T follicular helper cell (primary cell): Measurements from ENCODE around the gene ANK2.

Source experiments
- DNase-seq: peaks from one replicate; pipeline ENCODE4 v3.0.0-alpha.2; 2020; ENCODE audit warnings: low read depth

Gene ANK2

DNA sequence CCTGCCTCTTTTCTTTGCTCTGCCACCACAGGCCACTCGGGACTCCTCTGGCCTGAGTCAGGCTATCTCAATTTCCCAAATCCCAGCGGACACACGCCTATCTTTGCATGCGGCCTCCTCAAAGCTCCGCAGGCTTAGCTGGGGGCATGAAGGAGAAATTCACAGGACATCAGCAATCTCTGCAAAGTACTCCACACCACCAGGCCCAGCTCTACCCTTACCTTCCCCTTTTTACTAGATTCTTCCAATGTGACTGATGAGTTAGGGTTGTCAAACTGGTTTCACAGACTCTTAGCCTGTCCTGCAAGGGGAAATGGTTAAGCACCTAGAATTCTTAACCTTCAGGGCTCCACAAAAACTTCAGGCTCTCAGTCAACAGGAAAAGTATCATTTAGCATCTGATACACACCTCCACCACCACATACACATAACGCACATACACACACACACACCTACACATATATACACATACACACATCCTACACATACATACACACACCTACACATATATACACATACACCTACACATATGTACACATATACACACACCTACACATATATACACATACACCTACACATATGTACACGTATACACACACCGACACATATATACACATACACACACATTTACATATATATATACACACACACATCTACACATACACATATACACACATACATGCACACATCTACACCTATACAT is 349.1 kb downstream of the ANK2 start:
- no peak for DNase-seq

DNA sequence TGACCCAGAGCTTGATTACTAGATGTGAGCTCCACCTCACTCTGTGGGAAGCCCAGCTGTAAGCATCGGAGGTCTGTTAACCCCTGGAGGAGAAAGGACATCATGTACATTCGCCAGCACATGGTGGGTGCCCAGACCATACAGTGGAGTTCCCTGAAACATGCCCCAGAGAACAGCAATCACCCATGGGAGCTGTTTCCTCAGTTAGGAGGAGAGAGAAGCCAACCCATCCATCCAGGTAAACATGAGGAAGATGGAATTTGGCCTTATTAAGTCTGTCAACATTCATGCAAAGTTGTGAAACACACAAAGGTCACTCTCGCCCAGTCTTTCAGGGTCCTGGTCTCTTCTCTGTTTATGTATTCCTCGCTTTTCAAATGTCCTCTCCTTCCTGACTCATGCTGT is 354.7 kb downstream of the ANK2 start:
- DNase-seq = no peak

DNA sequence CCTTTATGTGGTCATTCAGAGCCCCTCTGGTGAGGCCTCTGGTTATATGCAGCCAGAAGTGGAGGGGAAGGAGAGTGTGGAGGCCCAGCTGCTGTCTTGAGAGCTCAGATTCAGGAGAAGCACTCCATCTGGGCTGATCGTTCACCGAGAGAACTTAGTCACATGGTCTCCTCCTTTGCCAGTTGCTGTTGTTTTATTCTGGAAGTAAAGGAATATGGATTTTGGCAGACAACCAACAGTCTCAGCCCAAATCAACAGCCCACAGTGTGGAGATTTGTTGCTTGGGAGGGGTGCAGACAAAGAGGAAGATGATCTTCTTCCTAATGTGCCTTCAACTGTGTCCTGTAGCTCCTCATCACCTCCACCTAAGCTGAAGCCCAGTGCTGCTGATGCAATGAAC is 355.4 kb downstream of the ANK2 start:
- DNase-seq = no peak

DNA sequence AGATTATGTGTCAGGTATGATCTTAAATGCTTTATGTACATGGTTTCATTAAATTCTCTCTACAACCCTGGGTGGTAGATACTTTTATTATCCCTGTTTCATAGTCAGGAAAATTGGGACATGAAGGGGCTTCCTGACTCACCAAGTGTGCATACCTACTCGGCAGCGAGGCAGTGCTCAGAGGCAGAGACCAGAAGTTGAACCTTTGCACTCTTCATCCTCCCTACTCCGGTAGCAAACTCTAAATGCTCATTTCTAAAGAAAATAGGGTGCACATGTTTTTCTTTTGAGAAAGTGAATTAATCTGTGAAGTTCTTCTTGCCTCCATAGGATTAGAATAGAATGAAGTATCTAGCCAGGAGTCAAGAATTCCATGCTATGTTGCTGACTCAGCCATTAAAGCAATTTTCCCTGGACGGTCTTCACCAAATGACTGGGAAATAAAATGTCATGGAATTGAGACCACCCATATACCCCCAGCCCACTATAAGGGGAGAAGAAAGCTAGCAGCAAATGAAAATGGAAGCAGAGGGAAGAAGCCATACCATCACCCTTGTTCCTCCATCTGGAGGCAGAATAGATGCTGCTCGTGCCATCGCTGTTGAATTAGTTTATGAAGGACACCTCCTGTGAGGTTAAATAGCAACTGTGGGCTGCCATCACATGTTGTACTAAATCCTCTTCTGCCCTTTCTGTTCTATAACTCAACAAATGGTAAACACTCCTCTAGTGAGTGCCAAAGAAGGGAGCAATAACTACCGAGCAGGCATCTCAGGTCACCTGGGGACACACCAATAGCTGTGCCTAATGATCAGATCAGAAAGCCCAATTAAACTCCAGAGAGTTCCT is 356.6 kb downstream of the ANK2 start:
- no peak for DNase-seq

DNA sequence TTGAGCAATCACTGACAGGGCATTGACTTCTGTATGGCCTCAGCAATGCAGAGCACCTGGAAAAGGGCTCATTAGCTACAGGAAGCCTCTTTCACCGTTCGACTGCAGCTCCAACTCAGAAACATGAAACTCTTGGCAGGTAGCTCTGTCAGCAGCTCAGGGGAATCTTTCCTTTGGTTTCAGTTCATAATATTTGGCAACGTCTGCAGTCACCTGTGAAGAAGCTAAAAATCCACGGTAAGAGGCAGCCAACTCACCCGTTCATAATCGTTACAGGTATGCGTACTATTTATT is 357.2 kb downstream of the ANK2 start:
- no peak for DNase-seq

DNA sequence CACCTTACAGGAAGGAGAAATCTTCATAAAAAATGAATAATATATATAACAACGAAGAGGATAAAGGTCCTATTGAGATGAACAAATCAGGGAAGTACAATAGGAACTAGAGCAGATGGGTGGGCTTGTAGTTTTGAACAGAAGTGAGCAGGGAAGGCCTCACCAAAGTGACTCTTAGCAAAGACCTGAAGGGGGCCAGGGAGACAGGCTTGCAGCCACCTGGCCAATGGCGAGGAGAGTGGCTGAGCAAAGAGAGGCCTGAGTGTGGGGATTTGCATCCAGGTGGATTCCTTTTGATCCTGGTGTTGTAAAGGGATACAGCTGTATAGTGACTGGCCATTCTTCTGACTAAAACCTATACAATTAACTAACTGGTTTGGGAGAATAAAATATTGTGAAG is 358.0 kb downstream of the ANK2 start:
- DNase-seq = no peak

DNA sequence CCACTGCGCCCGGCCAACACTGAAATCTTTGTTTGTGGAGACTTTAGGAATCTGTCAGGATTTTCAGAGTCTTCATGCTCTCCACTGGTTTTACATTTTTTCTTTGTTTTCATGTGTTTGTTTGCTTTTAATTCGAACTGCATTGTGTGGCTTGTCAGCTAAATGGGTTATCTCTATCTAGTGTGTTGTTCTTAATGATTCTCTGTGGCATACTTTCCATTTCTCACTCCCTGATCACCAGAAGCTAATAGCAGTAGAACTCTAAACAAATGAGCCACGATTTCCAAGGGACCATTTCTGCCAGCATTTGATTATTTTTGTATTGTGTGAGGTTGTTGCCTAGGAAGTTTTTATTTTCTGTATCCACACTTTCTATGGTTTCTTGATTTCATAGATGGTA is 359.7 kb downstream of the ANK2 start:
- DNase-seq = no peak

DNA sequence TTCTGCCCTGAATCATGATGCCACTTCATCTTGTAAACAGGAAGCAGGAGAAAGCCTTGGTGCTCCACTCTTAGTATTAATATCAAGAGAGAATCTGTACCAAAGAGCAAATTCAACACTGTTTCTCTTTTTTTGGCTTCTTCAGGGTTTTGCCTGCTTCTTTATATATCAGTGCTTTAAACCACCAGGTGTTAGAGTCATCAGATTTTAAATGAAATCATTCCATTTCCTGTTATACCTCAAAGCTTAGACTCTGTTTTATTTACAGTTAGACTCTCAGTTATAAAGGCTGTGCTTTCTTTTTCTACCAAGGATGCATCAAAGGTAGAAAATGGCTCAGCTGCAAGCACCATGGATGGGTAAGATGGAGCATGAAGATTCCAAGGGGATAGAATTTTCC is 361.2 kb downstream of the ANK2 start:
- no peak for DNase-seq

DNA sequence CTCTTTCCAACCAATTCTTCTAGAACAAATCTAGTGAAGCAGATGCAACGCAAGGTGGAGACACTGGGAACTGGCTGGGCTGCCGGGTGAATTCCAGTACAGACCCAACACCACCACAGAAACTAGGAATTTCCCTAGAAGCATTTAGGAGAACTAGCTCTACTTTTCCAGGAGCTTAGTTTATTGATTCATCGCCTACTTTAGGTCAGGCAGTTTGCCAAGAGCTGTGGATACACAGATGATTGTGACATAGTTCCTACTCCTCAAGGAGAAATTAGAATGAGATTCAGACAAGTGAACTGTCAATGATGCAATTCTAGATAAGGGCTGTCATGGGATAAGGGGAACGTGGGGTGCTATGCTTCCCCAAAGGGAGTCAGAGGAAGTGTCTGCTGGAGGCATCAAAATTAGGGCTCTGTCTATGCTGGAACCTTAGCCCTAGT is 362.1 kb downstream of the ANK2 start:
- DNase-seq = no peak

DNA sequence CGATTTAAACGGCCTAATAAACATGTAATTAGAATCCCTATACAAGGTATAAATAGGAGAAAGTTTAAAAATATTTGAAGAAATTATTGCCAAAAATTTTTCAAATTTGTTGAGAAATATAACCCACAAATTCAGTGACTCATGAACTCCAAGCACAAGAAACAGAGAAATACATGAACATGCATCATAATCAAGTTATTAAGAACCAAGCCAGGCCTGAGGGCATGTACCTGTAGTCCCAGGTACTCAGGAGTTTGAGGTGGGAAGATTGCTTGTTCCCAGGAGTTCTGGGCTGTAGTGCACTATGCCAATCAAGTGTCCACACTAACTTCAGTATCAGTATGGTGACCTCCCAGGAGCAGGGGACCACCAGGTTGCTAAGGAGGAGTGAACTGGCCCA is 370.2 kb downstream of the ANK2 start:
- DNase-seq = no peak

DNA sequence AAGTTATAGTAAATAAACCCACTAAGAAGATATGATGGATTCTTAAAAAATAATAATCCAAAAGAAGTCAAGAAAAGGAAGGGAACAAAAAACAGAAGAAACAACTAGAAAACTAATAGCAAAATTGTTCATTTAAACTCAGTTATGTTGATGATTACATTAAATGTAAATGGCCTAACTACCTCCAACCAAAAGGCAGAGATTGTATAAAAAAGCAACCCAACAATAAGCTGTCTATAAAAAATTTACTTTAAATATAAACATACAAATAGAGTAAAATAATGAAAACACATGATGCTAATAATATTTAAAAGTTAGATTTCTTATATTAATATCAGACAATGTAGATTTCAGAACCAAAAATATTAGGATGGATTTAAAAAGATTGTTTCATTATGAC is 371.5 kb downstream of the ANK2 start:
- no peak for DNase-seq

DNA sequence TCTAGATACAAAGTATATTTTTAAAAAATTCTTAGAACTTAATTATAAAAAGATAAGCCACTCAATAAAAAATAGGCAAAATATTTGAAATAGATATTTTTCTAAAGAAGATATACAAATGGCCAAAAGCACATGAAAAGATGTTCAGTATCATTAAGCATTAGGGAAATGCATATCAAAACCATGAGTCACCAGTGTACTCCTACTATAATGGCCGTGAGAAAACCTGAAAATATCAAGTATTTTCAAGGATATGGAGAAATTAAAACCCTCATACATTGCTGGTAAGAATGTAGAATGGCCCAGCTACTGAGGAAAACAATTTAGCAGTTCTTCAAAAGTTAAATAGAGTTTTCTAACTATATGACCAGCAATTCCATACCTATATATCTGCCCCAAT is 374.2 kb downstream of the ANK2 start:
- DNase-seq = no peak

DNA sequence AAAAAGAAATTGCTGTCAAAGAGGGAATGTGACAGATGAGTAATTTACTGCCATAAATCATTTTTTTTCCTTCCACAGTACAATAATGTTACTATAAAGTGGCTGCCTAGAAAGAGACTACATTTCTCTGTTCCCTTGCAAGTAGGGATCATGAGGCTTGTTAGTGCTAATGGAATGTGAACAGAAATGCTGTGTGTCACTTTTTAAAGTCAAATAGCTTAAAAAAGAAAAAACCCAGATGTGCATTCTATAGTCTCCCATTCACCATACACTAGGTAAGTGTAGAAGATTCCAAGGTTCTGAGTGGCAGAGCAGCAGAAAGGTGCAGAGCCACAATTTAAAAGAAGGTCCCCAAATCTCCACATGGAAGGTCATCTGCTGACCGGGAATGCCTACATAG is 383.7 kb downstream of the ANK2 start:
- no peak for DNase-seq
